GM12892 (cell line): ENCODE measurements around the gene TXNDC2.
"Not testable (repeated sequence)": the region's sequence is repeated elsewhere in the genome, so short reads cannot be mapped to it uniquely, and the experiment has no call there.

Experiments
- DNase-seq: peaks from one replicate; pipeline ENCODE4 v3.0.0; 2011; ENCODE audit not compliant: insufficient read length
- FAIRE-seq: peaks from 2 replicates; lab custom pipeline; 2011; peaks lifted over from hg19 to GRCh38; lab: Jason Lieb, UNC
- POLR2A ChIP-seq: IDR thresholded peaks from 2 replicates; pipeline ENCODE4 v1.6.1; 2011; ENCODE audit warnings: low read depth, low read length, control low read depth
- POLR2AphosphoS5 ChIP-seq: IDR thresholded peaks from 2 replicates; pipeline ENCODE4 v1.6.1; 2011; ENCODE audit warnings: low read depth, low read length, control low read depth
- TAF1 ChIP-seq: IDR thresholded peaks from 2 replicates; pipeline ENCODE4 v1.6.1; 2011; ENCODE audit warnings: low read depth, mild to moderate bottlenecking, control low read depth, low read length, borderline replicate concordance

TXNDC2 gene

GRCh38 chr18:9850309-9850708 is 35.5 kb upstream of the TXNDC2 start:
- TF ChIP-seq TAF1 = no peak
- no peak for TF ChIP-seq POLR2A
- TF ChIP-seq POLR2AphosphoS5 = no peak
- FAIRE-seq = no peak
- DNase-seq = no peak

DNA sequence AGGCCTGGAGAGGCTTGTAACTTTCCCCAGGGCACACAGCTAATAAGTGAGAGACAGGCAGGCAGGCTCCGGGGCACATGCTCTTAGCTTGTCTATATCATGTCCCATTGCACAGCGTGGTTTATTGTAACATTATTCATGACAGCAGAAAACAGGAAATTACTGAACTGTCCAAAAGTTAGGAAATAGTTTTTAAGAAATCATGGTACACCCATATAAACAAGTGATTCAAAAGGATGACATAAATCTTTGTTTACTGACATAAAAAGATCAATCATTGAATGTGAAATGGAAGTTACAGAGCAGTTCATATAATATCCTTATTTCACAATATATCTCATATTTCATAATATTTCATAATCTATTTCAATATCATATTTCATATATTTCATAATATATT is 34.3 kb upstream of the TXNDC2 start:
- no peak for DNase-seq
- no peak for FAIRE-seq
- TF ChIP-seq POLR2AphosphoS5 (no peak), POLR2A (no peak), TAF1 (no peak)

DNA sequence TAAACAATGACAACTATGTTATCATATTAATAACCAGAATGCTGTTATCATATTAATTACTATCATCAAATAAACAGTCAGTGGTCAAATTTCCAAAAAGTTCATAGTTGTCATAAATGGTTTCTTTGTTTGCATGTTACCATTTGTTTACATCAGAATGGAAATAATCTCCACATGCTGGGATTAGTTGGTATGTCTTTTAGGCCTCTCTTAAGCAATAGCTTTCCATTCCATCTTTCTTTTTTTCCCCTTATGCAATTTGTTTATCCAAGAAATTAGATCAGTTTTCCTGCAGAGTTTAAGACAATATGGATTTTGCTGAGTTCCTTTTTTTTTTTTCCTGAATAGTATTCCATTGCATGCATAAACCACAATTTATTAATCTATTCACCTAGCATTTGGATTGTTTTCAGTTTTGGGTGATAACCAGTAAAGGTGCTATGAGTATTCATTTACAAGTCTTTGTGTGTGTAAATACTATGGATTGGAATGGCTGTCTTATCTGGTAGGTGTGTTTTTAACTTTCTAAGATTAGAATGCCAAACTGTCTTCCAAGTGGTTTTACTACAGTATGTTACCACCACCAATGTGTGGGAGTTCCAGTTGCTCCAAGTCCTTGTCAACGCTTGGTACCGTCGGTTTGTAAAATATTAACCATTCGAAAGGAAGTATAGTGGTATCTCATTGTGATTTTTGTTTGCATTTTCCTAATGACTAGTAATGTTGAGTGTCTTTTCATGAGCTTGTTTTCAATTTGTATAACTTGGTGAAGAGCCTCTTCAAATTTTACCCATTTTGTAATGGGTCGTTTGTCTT is 33.3 kb upstream of the TXNDC2 start:
- TF ChIP-seq POLR2A = no peak
- TF ChIP-seq TAF1 = no peak
- no peak for TF ChIP-seq POLR2AphosphoS5
- FAIRE-seq (no peak), DNase-seq (no peak)

GRCh38 chr18:9854801-9855676 is 30.7 kb upstream of the TXNDC2 start:
- DNase-seq (no peak), FAIRE-seq (no peak)
- no peak for TF ChIP-seq POLR2A
- TF ChIP-seq POLR2AphosphoS5 = no peak
- no peak for TF ChIP-seq TAF1

GRCh38 chr18:9855681-9856080 is 30.1 kb upstream of the TXNDC2 start:
- TF ChIP-seq POLR2A (no peak), TAF1 (no peak), POLR2AphosphoS5 (no peak)
- no peak for DNase-seq
- no peak for FAIRE-seq

DNA sequence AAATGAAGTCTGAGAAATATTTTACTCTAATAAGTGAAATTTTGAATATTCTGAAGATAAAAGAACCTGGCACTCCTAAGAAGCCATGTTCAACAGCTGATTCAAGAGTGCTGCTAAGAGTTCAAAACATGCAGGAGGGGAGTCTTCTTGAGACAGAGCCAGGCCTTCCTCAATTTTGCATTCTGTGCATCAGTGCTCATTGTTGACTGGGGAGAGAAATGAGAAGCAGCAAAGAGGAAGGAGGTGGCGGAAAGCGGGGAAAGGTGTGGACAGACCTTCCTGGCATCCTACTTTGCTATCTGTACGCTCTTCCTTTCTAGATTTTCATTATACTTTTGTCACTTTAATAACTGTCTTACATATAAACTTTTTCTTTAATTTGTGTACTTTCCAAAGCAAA is 29.7 kb upstream of the TXNDC2 start:
- no peak for TF ChIP-seq POLR2AphosphoS5
- no peak for TF ChIP-seq POLR2A
- no peak for TF ChIP-seq TAF1
- no peak for FAIRE-seq
- DNase-seq = no peak

GRCh38 chr18:9857479-9857998 is 28.2 kb upstream of the TXNDC2 start:
- not testable (repeated sequence) for DNase-seq, FAIRE-seq

DNA sequence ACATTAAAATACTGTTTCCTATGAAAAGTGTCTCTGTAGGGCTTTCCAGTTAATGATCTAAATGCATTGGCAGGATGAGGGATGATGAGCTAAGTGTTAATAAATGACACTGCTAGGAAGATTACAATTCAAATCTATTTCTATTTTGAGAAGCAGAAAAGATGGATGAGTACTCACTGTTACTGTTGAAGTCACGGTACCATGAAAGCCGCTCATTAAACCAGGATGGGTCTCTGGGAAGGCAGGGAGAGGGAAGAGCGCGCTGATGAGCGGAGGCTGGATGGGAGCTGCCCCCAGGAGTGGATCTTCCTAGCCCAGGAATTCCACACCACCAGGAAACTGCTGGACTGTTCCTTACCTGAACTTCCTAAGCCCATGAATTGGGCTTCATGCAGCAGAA is 27.1 kb upstream of the TXNDC2 start:
- TF ChIP-seq TAF1 (no peak), POLR2AphosphoS5 (no peak)
- no peak for DNase-seq
- no peak for FAIRE-seq

DNA sequence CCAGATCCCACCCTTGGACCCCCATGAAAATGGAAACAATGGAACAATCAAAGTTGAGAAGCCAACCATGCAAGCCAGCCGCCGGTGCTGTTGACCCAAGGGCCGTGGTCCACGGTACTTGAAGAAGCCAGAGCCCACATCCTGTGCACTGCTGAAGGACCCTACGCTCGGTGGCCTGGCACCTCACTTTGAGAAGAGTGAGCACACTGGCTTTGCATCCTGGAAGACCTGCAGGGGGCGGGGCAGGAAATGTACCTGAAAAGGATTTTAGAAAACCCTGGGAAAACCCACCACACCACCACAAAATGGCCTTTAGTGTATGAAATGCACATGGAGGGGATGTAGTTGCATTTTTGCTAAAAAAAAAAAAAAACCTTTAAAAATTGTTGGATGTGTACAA is 26.5 kb upstream of the TXNDC2 start:
- no peak for FAIRE-seq
- DNase-seq = no peak

DNA sequence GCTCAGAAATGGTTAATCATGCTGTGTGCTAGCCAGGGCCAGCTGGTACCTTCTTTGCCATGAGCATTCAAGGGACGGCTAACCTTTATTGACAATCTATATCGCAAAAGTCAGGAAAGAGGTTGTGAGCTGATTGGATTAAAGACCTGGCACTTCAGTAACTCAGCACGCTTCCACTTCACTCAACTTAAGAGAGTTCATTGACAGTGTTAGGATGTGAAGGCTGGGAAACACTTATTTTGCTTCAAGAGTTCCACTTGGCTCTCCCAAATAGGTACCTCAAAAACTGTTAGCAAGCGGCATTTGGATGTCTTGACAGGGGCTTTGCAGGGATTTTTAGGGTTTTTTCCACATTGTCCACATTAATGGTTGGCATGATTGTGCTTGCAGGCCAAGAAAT is 25.1 kb upstream of the TXNDC2 start:
- TF ChIP-seq POLR2A = no peak
- DNase-seq (no peak), FAIRE-seq (peak; percentile 9)

More for the DNA sequence above, 26.5 kb upstream of the TXNDC2 start:
- TF ChIP-seq TAF1 (no peak), POLR2AphosphoS5 (no peak), POLR2A (no peak)

DNA sequence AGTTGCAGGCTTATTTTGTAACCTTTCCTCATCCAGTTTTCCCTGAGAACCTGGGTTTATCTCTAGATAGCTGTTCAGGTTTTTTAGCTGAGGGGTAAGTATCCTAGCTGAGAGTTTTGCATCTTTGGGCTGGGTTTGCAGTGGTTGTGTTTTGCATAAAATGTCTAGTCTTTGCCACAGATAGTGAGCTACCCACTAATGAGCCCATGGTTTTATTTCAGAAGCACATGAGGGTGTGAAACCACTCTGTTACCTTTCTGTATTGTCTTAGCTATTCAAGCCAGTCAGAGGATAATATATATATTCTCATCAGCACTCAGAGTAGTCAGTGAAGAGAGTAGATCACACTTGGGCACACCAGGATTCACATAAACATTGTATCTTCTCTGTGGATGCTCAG is 24.6 kb upstream of the TXNDC2 start:
- no peak for FAIRE-seq
- no peak for TF ChIP-seq TAF1
- TF ChIP-seq POLR2AphosphoS5 = no peak
- no peak for TF ChIP-seq POLR2A
- no peak for DNase-seq

- FAIRE-seq (peak; percentile 24), DNase-seq (no peak)
- TF ChIP-seq POLR2A = no peak
- TF ChIP-seq POLR2AphosphoS5 = no peak
- no peak for TF ChIP-seq TAF1
These were observed 23.8 kb upstream of the TXNDC2 start for GRCh38 chr18:9861933-9862332.
